Measurements from ENCODE around the gene RAMP3. TPM values are rescaled to one million over a fixed set of nuclear protein-coding genes. Genes with fewer than 3 reads are reported as not detected.

Gene RAMP3
- total RNA-seq, 1 donor from 2014 or later: 0.14 TPM

- H3K27me3 Mint-ChIP-seq (ENCODE audit: low read depth): peaks cover 33% of the 10 kb centered on the region
- intact Hi-C loops (cut with micrococcal nuclease): no loop called here
- no peaks in the 10 kb centered on the region for H3K9me3 Mint-ChIP-seq
- H3K4me3 Mint-ChIP-seq (ENCODE audit: low read depth): no peak overlapping the region
- no peaks in the 10 kb centered on the region for H3K4me1 Mint-ChIP-seq (ENCODE audit: low read depth)
- no peak overlapping the region for H3K27ac Mint-ChIP-seq
- no peak for DNase-seq (ENCODE audit: low spot score)
- H3K36me3 Mint-ChIP-seq (ENCODE audit: low read depth): no peaks in the 10 kb centered on the region
These were observed 61.5 kb downstream of the RAMP3 start for GRCh38 chr7:45219130-45219529.

DNA sequence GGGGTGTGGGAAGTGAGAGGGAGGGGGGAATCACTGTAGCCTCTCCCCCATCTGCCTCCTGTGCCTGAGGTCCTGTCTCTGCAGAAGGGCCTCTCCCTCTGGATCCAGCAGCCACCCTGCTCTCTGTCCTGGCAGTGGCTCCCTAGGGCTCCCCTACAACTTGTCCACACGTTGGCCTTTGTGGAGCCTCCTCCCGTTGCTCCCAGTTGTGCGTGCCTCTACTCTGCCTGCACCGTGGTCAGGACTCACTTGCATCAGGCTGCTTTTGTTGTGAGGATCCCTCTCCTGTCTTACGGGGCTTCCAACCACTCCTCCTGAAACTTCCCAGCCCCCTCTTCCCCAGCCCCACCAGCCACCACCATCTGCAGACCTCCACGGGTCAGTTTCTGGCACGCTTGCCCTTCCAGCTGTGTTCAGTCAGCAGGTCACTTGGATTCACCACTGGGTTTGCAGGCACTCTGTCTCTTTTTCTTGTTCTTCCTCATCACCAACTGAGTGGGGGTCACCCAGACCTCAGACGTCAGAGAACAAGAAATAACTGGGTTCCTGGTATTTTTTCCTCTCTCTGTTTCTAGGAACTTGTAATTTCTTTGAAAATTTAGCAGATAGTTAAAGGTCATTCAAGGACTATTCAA, 62.3 kb downstream of the RAMP3 start:
- H3K4me3 Mint-ChIP-seq (ENCODE audit: low read depth): no peak overlapping the region
- intact Hi-C loops (cut with micrococcal nuclease): no loop called here
- H3K9me3 Mint-ChIP-seq: no peaks in the 10 kb centered on the region
- H3K4me1 Mint-ChIP-seq (ENCODE audit: low read depth): no peaks in the 10 kb centered on the region
- no peaks in the 10 kb centered on the region for H3K36me3 Mint-ChIP-seq (ENCODE audit: low read depth)
- H3K27me3 Mint-ChIP-seq (ENCODE audit: low read depth): peaks cover 25% of the 10 kb centered on the region
- no peak overlapping the region for H3K27ac Mint-ChIP-seq
- DNase-seq (ENCODE audit: low spot score): no peak

- Mint-ChIP-seq H3K36me3 (ENCODE audit: low read depth) (no peaks in the 10 kb centered on the region), H3K4me3 (ENCODE audit: low read depth) (no peak overlapping the region), H3K9me3 (no peaks in the 10 kb centered on the region), H3K4me1 (ENCODE audit: low read depth) (no peaks in the 10 kb centered on the region), H3K27ac (no peak overlapping the region), H3K27me3 (ENCODE audit: low read depth) (peaks cover 16% of the 10 kb centered on the region)
- no peak for DNase-seq (ENCODE audit: low spot score)
- intact Hi-C loops (cut with micrococcal nuclease): no loop called here
These were observed 63.4 kb downstream of the RAMP3 start for GRCh38 chr7:45220846-45221618.

DNA sequence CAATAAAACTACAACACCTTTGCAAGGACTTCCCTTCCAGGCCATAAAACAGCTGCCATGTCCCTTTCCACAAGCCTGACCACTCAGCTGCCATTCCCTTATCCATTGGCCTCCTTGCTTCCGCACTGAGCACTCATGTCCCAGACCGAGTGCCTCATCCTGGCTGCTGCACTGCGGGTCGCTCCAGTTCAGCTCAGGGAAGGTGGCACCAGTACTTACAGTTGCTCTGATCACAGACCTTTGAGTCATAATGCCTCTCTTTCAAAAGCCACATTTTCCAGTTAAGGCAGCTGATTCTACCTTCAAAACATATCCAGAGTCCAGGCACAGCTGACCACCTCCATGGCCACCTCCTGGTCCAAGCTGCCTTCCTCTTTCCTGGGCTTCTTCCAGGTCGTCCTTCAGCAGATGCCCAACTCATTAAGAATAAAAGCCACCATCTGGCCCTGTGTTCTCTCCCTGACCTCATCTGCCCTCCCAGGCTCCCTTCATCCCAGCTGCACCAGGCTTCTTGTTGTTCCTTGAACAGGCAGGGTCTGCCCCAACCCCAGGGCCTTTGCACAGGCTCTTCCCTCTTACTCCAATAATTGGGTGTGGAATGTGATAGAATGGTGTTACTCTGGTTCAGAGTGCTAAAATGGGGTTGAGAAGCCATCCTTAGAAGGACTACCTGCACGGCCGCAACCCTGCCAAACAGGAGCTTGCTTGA, 64.5 kb downstream of the RAMP3 start:
- no peak for DNase-seq (ENCODE audit: low spot score)
- Mint-ChIP-seq H3K27me3 (ENCODE audit: low read depth) (peaks cover 15% of the 10 kb centered on the region), H3K4me1 (ENCODE audit: low read depth) (no peaks in the 10 kb centered on the region), H3K36me3 (ENCODE audit: low read depth) (no peaks in the 10 kb centered on the region), H3K4me3 (ENCODE audit: low read depth) (no peak overlapping the region), H3K27ac (no peak overlapping the region), H3K9me3 (no peaks in the 10 kb centered on the region)
- intact Hi-C loops (cut with micrococcal nuclease): no loop called here

- Mint-ChIP-seq H3K4me3 (ENCODE audit: low read depth) (no peak overlapping the region), H3K27ac (no peak overlapping the region), H3K36me3 (ENCODE audit: low read depth) (no peaks in the 10 kb centered on the region), H3K27me3 (ENCODE audit: low read depth) (peaks cover 17% of the 10 kb centered on the region), H3K4me1 (ENCODE audit: low read depth) (no peaks in the 10 kb centered on the region), H3K9me3 (no peaks in the 10 kb centered on the region)
- no peak for DNase-seq (ENCODE audit: low spot score)
- intact Hi-C loops (cut with micrococcal nuclease): no loop called here
These were observed 65.5 kb downstream of the RAMP3 start for GRCh38 chr7:45223078-45223477.

- H3K27me3 Mint-ChIP-seq (ENCODE audit: low read depth): peaks cover 17% of the 10 kb centered on the region
These were observed 66.4 kb downstream of the RAMP3 start for GRCh38 chr7:45223728-45224630.

DNA sequence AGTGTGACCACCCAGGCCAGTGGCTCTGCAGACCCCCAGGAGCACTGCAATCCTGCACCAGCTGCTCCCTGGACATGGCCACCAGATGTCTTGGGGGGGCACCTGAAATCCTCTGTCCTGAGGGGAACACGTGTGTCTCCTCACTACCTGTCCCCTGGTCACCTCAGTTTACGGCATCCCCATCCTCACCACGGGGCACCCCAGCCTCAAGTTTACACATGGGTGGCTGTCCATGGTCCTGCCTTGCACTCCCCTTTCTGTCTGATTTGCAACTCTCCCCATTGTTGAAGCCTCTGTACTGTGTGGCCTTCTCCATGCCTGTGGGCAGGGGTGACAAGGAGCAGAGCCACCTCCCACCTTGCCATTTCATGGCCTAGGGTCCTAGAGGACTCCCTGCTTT, 67.2 kb downstream of the RAMP3 start:
- no peak overlapping the region for H3K4me3 Mint-ChIP-seq (ENCODE audit: low read depth)
- no peaks in the 10 kb centered on the region for H3K9me3 Mint-ChIP-seq
- intact Hi-C loops (cut with micrococcal nuclease): no loop called here
- no peaks in the 10 kb centered on the region for H3K4me1 Mint-ChIP-seq (ENCODE audit: low read depth)
- no peak overlapping the region for H3K27ac Mint-ChIP-seq
- H3K27me3 Mint-ChIP-seq (ENCODE audit: low read depth): peaks cover 16% of the 10 kb centered on the region
- DNase-seq (ENCODE audit: low spot score): no peak
- H3K36me3 Mint-ChIP-seq (ENCODE audit: low read depth): no peaks in the 10 kb centered on the region

More at GRCh38 chr7:45223728-45224630, 66.4 kb downstream of the RAMP3 start:
- Mint-ChIP-seq H3K36me3 (ENCODE audit: low read depth) (no peaks in the 10 kb centered on the region), H3K4me1 (ENCODE audit: low read depth) (no peaks in the 10 kb centered on the region), H3K9me3 (no peaks in the 10 kb centered on the region), H3K4me3 (ENCODE audit: low read depth) (no peak overlapping the region), H3K27ac (no peak overlapping the region)
- no peak for DNase-seq (ENCODE audit: low spot score)
- intact Hi-C loops (cut with micrococcal nuclease): no loop called here

- peaks cover 20% of the 10 kb centered on the region for H3K27me3 Mint-ChIP-seq (ENCODE audit: low read depth)
- no peak for DNase-seq (ENCODE audit: low spot score)
These were observed 67.8 kb downstream of the RAMP3 start for GRCh38 chr7:45225311-45225947.

DNA sequence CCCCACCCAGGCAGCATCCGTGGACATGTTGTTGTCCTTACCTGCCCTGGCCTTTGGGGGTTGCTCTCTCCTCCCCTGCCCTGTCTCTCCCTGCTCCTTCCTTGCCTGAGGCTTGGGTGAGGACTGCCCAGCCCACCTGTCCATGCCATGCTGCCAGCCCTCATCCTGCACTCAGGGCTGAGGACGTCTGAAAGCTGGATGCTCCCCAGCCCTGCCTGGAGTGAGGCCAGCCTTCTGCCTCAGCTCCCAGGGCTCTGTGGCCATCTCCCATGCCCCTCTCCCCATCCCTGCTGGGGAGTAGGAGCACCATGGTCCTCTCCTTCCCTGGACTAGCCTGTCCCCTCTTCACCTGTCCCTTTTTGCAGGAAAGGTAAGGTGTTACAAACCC, 68.4 kb downstream of the RAMP3 start:
- Mint-ChIP-seq H3K4me3 (ENCODE audit: low read depth) (no peak overlapping the region), H3K27me3 (ENCODE audit: low read depth) (peaks cover 22% of the 10 kb centered on the region), H3K9me3 (no peaks in the 10 kb centered on the region), H3K36me3 (ENCODE audit: low read depth) (no peaks in the 10 kb centered on the region), H3K4me1 (ENCODE audit: low read depth) (no peaks in the 10 kb centered on the region), H3K27ac (no peak overlapping the region)
- DNase-seq (ENCODE audit: low spot score): no peak
- intact Hi-C loops (cut with micrococcal nuclease): no loop called here

More at GRCh38 chr7:45225311-45225947, 67.8 kb downstream of the RAMP3 start:
- Mint-ChIP-seq H3K36me3 (ENCODE audit: low read depth) (no peaks in the 10 kb centered on the region), H3K4me3 (ENCODE audit: low read depth) (no peak overlapping the region), H3K27ac (no peak overlapping the region), H3K4me1 (ENCODE audit: low read depth) (no peaks in the 10 kb centered on the region), H3K9me3 (no peaks in the 10 kb centered on the region)
- intact Hi-C loops (cut with micrococcal nuclease): no loop called here

DNA sequence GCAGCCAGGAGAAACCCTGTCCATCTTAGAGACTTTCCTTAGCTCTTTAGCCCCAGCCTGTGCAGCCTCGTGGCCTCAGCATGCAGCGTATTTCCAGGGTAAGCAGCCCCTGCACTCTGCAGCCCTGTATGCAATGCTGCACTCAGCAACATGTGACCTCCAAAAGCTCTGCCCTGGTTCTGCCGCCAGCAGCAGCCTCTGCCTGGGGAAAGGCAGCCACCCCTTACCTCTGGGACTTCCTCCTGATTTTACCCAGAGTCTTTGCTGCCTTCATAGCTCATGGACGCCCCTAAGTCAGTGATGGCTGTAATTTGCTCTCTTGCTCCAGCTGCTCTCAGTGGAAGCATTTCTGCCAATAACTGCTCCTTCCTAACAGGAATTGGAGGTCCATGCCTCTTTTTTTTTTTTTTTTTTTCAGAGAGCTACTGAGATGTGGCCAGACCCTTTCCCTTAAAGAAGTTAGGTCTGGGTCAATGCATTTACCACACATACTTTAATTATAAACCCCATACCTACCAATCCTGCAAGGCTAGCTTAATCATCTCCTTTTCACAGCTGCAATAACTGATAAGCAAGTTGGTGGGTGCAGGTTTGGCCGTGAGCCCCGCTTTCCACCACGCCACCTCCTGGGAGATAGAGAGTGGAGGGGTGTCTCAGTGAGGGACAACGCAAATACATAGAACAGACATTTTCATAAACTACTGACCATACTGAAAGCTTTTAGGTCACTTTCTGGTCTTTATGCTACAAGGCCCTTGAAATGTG, 71.7 kb downstream of the RAMP3 start:
- Mint-ChIP-seq H3K4me3 (ENCODE audit: low read depth) (no peak overlapping the region), H3K27ac (no peak overlapping the region), H3K27me3 (ENCODE audit: low read depth) (peaks cover 32% of the 10 kb centered on the region), H3K9me3 (no peaks in the 10 kb centered on the region), H3K36me3 (ENCODE audit: low read depth) (no peaks in the 10 kb centered on the region), H3K4me1 (ENCODE audit: low read depth) (peaks cover 3% of the 10 kb centered on the region)
- intact Hi-C loops (cut with micrococcal nuclease): no loop called here
- no peak for DNase-seq (ENCODE audit: low spot score)

DNA sequence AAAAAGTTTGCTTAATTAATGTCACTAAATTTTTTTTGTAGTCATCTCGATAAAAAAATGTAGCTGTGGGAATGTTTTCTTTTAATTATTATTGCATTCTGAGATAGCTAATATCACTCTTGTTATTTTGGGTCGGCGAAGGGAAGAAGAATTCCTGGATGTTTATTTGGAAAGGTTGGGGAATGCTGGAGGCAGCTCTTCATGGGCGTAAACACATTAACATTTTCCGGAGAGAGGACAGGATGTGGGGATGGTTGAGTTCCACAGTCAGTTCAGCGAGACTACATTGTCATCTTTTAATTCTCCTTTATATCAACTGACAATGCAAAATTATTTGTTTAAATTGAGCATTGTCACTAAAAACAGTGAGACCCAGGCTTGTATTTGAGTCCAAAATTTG, 72.5 kb downstream of the RAMP3 start:
- intact Hi-C loops (cut with micrococcal nuclease): no loop called here
- Mint-ChIP-seq H3K9me3 (no peaks in the 10 kb centered on the region), H3K4me3 (ENCODE audit: low read depth) (no peak overlapping the region)

More for the DNA sequence above, 72.5 kb downstream of the RAMP3 start:
- no peak overlapping the region for H3K27ac Mint-ChIP-seq
- H3K36me3 Mint-ChIP-seq (ENCODE audit: low read depth): no peaks in the 10 kb centered on the region
- H3K27me3 Mint-ChIP-seq (ENCODE audit: low read depth): peaks cover 35% of the 10 kb centered on the region
- no peak for DNase-seq (ENCODE audit: low spot score)
- peaks cover 3% of the 10 kb centered on the region for H3K4me1 Mint-ChIP-seq (ENCODE audit: low read depth)
